GM18868 (cell line): ENCODE measurements around the gene UBR2.
"Not testable (repeated sequence)": the region's sequence is repeated elsewhere in the genome, so short reads cannot be mapped to it uniquely, and the experiment has no call there.

Experiments used
- ATAC-seq: cut with Tn5 transposase; IDR thresholded peaks from one replicate; pipeline ENCODE4 v1.9.1; 2021; ENCODE audit warnings: mild to moderate bottlenecking, moderate library complexity; ENCODE audit not compliant: unreplicated experiment

Gene UBR2

DNA sequence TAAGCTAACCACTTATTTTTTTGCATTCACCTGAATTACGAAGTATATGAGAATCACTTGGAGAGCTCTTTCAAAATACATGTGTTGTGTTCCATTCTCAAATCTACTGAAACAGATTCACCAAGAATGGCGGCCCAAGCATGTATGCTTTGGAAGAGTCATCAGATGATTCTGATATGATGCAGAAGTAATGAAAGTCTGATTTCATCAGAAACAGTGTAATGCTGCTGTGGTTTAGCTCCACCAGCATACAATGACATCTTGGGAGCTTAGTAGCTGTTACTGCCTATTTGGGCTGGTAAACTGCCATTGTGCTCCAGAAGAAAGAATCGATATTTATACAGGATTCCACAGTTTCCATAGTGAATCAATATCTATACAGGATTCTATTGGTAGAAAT lies 52.9 kb downstream of the UBR2 start:
- no peak for ATAC-seq

DNA sequence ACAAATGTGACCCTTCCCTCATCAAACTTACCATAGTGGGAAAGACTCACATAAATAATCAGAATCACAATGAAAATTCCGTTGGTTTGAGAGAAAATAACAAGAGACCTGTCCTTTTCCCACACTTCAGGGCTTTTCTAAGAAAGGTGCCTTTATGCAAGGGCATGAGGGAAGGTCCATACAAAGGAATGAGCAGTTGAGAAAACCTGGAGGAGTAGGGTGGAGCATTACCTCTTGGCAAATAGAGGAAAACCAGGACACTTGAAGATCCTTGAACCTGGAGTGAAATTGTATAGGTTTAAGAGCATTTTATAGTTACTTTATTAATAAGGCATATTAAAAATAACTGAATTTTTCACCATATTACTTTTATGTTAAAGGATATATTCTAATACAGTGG lies 54.3 kb downstream of the UBR2 start:
- ATAC-seq, result no peak

DNA sequence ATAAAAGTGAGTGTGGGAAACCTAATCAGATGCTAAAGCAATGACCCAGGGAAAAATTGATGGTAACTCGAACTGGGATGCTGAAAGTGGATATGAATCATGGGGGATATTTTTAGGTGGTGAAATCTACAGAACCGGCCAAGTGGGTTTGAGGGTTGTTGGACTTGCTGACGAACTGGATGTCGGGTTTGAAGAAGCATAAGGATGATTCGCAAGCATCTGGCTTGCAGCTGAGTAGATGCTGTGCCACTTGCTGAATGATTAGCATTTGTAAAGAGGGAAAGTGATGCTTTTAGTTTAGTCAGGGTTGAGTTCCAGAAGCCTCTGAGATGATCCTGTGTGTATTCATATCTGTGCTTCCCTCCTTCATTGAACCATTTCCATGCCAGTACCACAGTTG lies 54.9 kb downstream of the UBR2 start:
- no peak for ATAC-seq

DNA sequence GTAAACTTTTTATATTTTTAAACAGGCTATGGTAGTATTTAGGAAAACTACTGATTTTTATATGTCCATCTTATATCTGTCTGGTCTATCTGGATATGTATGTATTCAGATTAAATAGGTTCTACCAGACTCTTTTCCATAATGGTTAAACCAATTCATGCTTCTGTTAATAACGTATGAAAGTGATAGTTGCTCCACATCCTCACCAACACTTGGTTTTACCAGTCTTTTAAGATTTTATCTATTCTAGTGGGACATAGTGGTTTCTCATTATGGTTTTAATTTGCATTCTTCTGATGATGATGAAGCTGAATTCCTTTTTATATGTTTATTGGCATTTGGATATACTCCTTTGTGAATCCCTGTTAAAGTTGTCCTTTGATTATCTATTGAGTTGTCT lies 56.1 kb downstream of the UBR2 start:
- ATAC-seq, result no peak

DNA sequence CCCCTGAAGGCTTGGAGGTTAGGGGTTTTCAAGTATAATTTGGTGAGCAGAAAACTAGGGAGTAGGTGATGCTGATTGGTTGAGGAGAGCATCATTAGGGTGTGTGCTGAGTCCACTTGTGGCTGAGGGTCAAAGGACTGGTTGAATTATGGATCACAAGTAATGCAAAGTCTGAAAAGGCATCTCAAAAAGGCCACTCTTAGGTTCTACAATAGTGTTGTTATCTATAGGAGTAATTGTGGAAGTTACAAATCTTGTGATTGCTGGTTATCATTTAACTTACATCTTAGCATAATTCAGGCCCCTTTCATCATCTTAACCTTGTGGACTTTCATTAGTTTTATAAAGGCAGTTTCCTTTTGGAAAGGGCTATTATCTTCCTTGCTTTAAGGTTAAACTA lies 60.8 kb downstream of the UBR2 start:
- ATAC-seq, result no peak

DNA sequence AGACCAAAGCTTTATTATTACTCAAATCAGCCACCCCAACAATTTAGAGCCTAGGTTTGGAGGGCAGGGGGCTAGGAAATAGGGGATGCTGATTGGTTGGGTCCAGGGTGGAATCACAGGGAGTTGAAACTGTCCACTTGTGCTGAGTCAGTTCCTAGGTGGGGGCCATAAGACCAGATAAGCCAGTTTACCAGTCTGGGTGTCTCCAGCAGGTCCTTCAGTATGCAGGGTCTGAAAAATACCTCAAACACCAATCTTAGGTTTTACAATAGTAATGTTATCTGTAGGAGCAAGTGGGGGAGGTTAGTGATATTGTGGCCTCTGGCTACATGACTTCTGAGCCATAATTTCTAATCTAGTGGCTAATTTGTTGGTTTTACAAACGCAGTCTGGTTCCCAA lies 63.2 kb downstream of the UBR2 start:
- no peak for ATAC-seq

DNA sequence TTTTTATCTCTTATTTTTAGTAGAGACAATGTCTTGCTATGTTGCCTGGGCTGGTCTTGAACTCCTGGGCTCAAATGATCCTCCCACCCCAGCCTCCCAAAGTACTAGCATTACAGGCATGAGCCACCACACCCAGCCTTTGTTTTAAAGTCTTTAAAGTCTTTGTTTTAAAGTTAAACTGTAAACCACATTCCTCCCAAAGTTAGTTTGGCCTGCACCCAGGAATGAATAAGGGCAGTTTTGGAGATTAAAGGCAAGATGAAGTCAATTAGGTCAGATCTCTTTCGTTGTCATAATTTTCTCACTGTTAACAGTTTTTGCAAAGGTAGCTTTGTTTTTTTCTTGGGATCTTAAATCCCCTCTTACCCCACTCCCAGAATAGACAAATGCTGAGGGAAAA lies 63.8 kb downstream of the UBR2 start:
- no peak for ATAC-seq

DNA sequence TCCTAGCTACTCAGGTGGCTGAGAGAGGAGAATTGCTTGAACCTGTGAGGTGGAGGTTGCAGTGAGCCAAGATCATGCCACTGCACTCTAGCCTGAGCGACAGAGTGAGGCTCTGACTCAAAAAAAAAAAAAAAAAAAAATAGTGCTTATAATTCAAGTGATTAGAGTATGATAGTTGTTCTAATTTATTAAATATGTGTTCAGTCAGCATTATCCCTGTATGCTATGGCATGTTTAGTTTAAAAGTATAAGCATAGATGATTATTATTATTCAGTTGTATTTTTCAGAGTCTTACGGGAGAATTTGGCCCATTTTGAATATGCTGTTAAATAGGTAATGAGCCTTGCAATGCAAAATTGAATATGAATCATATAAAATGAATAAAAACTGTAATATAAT lies 64.8 kb downstream of the UBR2 start:
- ATAC-seq, result no peak

DNA sequence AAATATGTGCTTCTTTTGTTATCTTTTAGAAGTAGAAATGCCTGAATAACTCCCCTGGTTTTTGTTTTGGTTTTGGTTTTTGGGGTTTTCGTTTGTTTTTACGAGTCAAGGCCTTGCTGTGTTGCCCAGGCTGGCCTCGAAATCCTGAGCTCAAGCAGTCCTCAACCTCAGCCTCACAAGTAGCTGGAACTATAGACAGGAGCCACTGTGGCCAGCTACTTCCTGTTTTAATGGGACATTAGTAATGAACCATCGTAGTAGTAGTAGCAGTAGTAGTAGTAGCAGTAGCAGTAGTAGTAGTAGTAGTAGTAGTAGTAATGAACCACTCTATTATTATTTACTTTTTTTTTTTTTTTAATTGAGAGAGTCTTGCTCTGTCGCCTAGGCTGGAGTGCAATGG lies 66.0 kb downstream of the UBR2 start:
- no peak for ATAC-seq

DNA sequence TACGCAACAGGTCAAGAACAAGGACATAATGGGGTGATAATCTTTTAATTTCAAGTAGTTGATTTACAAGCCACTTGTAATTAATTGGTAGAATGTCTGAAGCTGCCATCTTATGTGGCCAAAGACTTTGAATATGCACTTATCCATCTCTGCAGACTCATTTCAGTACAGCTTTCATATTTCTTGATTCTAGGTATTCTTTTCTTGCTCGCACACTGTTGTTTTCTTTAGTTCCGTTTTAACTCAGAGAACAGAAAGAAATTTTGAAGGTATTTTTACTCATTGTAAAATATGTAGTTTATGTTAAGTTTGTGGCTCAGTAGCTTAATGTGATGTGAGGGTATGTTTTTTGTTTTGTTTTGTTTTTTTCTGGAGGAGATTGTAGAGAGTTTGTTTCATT lies 73.9 kb downstream of the UBR2 start:
- ATAC-seq, result no peak

DNA sequence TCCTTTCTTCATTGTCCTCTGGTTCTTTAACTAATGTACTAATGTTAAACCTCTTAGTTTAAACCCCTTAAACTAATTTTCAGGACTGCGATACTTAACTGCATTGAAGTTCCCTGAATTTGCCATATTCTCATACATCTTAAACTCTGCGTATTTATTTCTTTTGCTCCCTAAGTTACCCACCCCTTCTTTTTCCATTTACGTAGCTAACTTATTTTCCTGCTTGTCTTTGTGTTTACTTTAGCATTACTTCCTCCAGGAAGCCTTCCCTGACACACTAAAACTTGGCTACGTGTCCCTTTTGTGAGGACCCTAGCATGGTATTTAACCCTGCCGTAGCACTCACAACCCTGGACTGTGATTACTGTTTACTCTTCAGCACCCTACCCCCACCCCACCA lies 79.0 kb downstream of the UBR2 start:
- ATAC-seq, result no peak

DNA sequence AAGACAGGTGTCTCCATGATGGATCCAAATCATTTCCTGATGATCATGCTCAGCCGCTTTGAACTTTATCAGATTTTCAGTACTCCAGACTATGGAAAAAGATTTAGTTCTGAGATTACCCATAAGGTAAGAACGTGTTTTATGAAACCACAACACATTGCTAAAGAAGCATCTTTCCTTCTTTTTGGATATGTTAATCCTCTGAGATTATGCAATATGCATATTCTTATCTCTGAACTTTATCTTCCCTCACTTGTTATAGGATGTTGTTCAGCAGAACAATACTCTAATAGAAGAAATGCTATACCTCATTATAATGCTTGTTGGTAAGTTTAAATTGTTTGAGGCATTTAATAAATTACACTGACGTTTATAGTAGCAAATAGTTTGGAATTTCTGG lies 80.4 kb downstream of the UBR2 start:
- ATAC-seq, result no peak

DNA sequence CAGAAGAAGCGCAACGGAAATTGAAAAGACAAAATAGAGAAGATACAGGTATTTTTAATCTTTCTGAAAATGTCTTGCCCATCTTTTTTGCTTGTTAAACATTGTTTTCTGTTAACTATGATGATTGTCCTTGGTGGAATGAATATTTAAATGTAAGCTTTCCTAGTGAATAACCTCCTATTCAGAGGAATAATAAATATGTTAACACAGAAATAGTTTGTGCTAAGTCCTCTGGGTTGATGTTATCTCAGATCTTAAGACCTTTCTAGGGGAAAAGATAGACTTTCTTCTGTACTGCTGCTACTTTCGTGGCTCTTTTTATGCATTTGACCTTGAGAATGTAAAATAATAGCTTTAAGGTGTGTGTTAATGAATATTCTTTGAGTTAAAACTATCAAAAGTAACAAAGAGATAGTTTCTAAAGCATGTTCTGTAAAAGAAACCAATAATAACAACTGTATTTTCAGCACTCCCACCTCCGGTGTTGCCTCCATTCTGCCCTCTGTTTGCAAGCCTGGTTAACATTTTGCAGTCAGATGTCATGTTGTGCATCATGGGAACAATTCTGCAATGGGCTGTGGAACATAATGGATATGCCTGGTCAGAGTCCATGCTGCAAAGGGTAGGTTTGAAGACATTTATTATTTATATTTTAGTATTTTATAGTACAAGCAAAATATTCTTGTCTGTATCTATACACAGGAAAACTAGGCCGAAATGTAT lies 88.4 kb downstream of the UBR2 start:
- ATAC-seq, result no peak

DNA sequence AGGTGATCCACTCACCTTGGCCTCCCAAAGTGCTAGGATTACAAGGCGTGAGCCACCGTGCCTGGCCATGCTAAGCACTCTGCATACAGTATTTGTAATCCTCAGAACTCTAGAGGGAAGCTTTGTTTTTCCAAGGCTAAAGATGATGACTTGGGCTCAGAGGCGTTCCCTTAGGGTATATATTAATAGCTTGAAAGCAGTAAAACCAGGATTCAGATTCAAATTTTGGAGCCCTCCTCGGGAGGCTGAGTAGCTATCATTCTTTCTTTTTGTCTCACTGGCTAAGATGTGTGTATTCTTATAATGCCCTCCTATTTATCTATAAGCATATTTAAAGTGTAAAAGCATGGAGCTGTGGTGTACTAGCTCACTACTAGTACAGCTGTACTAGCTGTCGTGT lies 90.0 kb downstream of the UBR2 start:
- no peak for ATAC-seq

DNA sequence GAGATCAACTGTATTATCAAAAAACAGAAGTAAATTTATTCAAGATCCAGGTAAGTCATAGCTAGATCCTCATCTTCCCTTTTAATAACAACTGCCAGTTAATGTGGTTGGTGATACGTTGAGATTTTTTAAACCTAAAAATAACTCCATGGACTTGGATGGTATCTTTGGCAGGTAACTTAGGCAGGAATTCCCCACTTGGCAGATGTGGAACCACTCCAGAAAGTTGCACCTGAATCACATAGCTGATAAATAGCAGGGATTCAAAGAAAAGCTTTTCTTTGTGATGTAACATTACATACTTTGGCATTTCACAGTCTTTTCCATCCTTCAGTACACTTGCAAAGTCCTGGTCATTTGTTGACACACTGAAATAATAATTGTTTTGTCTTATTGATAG lies 96.0 kb downstream of the UBR2 start:
- no peak for ATAC-seq

DNA sequence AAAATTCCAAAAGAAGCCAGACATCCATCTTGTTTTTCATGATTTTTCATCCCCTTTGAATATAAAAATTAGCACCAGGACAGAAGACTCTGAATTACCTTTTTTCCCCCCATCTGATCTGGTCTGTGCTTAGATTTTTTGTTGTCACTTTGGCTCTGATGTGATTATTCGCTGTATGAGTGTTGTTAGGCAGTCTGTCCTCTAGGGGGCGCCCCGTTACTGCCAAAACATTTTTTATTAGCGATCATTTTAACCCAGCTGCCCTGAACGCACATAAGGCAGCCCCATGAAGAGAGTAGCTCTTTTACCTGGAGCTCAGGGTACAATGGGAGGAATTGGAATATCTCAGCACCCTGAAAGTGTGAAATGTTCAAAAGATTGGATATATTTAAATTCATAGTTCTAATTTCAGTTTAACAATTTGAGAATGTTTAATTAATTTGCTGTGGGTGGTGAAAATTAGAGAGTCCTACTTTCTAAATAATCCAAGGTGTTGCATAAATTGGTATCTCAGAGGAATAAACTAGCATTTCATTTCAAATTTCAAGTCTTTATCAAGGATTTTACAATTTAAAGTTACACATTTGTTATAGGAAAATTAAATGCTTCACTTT lies 97.8 kb downstream of the UBR2 start:
- no peak for ATAC-seq

DNA sequence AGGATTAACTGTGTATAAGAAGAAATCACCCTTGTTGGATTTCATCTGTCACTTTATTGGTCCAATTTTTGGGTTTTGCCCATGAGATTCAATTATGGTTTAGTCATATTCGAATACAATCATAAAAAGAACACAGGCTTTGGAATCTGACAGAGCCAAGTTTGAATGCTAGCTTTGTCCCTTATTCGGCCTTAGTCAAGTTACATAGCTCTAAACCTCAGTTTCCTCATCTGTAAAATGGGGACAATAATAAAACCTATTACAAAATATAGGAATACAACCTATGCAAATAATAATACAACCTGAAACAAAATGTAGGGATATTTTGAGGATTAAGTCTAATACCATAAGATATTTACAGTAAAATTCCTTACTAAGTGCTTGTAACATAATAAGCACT lies 100.9 kb downstream of the UBR2 start:
- ATAC-seq, result no peak

DNA sequence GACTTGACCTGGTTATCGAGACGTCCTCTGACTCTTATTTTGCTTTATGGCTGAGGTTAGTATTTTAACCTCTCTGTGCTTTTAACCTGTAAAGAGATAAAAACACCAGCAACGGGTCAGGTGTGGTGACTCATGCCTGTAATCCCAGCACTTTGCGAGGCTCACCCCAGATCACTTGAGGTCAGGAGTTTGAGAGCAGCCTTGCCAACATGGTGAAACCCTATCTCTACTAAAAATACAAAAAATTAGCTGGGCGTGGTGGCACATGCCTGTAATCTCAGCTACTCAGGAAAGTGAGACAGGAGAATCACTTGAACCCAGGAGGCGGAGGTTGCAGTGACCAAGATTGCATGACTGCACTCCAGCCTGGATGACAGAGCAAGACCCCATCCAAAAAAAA lies 110.5 kb downstream of the UBR2 start:
- ATAC-seq, result not testable (repeated sequence)

DNA sequence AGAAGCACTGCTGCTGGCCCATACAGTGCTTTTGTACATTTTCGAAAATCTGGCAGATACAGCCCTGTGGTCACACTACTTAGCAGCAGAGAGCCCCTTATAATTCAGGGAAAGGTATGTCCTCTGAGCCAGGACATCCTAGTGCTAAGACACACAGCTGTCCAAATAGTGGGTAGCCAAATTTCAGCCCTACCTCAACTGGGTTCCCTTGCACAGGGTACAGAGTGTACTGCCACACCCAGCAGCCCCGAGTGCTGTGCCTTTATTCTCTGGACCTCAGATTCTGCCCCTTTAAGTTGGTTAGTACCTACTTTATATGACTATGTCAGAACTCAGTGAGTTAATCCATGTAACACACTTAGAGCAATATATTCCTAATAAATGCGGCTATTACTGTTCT lies 111.0 kb downstream of the UBR2 start:
- ATAC-seq, result no peak

DNA sequence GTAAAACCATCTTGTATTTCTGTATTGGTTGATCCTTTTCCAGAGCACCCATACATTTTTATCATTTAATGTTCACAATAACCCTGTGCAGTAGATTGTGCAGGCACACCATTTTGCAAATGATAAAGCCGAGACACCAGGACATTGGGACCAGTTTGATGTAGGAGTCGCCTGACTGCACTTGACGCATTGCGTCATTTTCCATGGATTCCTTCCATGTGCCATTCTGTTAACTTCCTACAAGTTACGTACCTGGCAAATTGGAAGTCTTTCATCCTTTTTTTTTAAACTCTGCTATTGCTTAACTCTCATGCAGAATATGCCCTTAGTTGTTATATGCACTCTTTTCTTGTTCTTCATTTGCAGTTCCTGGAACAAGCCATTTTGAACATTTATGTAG lies 115.5 kb downstream of the UBR2 start:
- no peak for ATAC-seq

DNA sequence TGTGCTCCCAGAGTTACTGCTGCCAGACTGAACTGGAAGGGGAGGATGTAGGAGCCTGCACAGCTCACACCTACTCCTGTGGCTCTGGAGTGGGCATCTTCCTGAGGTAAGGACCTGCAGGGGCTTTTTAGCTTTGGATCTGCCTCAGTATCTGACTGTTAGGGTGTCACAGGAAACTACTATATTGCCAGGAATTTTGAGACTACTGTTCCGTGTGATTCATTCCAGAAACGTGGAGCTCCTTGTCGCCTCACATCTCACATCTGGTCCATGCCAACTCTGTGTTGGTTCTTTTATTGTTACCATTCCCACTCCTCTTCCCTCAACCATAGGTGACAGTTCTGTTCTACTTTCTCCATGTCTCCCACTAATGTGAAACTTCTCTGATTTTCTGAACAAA lies 124.5 kb downstream of the UBR2 start:
- no peak for ATAC-seq

DNA sequence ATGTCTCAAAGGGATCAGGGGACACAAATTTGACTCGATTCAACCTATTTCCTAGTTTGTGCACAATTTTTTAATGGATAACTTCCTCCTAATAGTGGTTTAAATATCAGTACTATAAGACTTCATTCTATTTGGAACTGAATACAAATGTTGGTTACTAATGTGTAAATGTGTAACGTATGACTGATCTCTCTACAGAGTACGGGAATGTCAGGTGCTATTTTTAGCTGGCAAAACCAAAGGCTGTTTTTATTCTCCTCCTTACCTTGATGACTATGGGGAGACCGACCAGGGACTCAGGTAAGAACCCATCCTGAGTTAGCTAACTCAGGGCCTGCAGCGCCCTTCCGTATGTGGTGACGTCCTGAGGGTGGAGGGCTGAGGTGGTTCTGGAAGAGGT lies 125.5 kb downstream of the UBR2 start:
- ATAC-seq, result no peak

DNA sequence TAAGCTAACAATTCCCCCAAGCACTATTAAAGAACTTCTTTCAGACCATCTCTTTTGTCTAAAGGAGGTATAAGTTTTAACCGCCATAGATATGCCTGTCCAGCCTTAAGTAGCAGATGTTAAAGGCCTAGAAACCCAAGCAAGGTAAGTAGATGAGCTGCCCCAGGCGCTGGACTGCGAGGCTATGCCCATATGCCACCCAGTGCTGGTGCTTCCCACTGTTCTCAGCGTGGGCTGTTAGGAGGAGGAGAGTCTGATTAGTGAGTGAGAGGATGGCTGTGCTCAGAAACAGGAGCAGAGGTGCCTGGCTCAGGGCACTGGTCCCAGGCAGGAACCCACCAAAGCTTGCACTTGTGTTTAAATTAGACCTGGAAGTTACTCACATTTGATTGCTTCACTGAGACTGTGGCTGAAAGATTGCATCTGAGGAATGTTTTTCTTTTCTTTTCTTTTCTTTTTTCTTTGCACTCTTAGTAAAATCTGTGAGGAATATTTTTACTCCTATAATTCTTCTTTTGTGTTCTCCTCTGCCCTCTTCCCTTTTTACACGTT lies 126.4 kb downstream of the UBR2 start:
- ATAC-seq, result no peak
